Right lobe of liver (tissue), 6 donors: ENCODE data around the gene KCNK17. TPM values are rescaled to one million over a fixed set of nuclear protein-coding genes. Genes with fewer than 3 reads are reported as not detected.

Experiments
- ATAC-seq, 4 donors: fragments of 200-7000 bp; cut with Tn5 transposase; one replicate each; pipeline ENCODE4 v1.9.1; 2020; ENCODE audit warnings: mild to moderate bottlenecking in 4 of 4, moderate library complexity in 4 of 4
- DNase-seq, 3 donors: peaks; one replicate each; pipeline ENCODE4 v3.0.0-alpha.2; 2020
- H3K27ac ChIP-seq, 3 donors: fragments of 200-600 bp; one replicate each; pipeline ENCODE4 v1.8.0; 2022
- H3K27me3 ChIP-seq, 2 donors: fragments of 200-600 bp; one replicate each; pipeline ENCODE4 v1.8.0; 2022
- H3K36me3 ChIP-seq, 4 donors: fragments of 200-600 bp; sonication (generic) in 1 of 4; one replicate each; pipeline versions ENCODE4 v1.5.1 to v1.8.0; 2017 to 2022; ENCODE audit warnings: control low read depth in 1 of 4
- H3K4me1 ChIP-seq, 4 donors: fragments of 200-600 bp; sonication (generic) in 1 of 4; one replicate each; pipeline versions ENCODE4 v1.5.1 to v1.8.0; 2017 to 2022; ENCODE audit warnings: control low read depth in 1 of 4
- H3K4me3 ChIP-seq, 3 donors: fragments of 200-600 bp; one replicate each; pipeline ENCODE4 v1.8.0; 2022
- H3K9me3 ChIP-seq, 4 donors: fragments of 200-600 bp; sonication (generic) in 1 of 4; one replicate each; pipeline versions ENCODE4 v1.5.1 to v1.8.0; 2017 to 2022; ENCODE audit warnings: control low read depth in 1 of 4
- CTCF ChIP-seq, 4 donors: fragments of 200-600 bp in 3 of 4; fragments of 450-650 bp in 1 of 4; IDR thresholded peaks; one replicate each; pipeline versions ENCODE4 v1.5.1 to v1.8.0; 2016 to 2022; ENCODE audit warnings: antibody characterized with exemption in 4 of 4, mild to moderate bottlenecking in 2 of 4
- POLR2A ChIP-seq: fragments of 450-650 bp; IDR thresholded peaks from one replicate; pipeline ENCODE4 v1.6.1; 2017; ENCODE audit warnings: antibody characterized with exemption, mild to moderate bottlenecking
- WGBS: methylation state at CpG from one replicate; pipeline ENCODE4 v1.1.6; 2018; ENCODE audit warnings: low coverage, low lambda C conversion rate; ENCODE audit not compliant: insufficient coverage; ENCODE audit errors: missing lambda C conversion rate; 5-methylcytosine and 5-hydroxymethylcytosine counted together
- intact Hi-C, 2 donors: fragments of 100-400 bp; cut with DNase I; formaldehyde crosslinking; loops; one replicate each; pipeline versions ENCODE4 v1.11.2 to v1.14.1; 2022
- long read RNA-seq: library from polyadenylated mRNA; unstranded; transcript quantifications from one replicate; pipeline ENCODE4 v2.0.0, GENCODE V29; 2019
- total RNA-seq, 6 experiments: library from RNA; depleted of rRNA in 2 of 6; stranded (reverse); fragments of >200 nt in 2 of 6; fragmentation: NEBNext Ultra II Directional in 3 of 6; extraction: Animal tissue kit (Norgen Biotek cat#: 25700) in 3 of 6; gene quantifications; one replicate each; pipeline versions ENCODE4 v1.1.0 to v1.2.4, GENCODE V29; 2016 to 2023
- donor health status: DM: no; HTN: yes; CAD: no.
- donor health status: DM: no; HTN: no; CAD: no.
- donor health status: DM: no; HTN: no; CAD: no.
- donor health status: DM: no; HTN: yes; CAD: no.
- donor health status: DM: no; HTN: yes; CAD: no.

KCNK17 gene
- under 1 TPM in 5 of 6 experiments, not detected in 1; 0.31 to 0.77 (median 0.39) TPM for total RNA-seq
- long read RNA-seq, result 0 reads

- Histone ChIP-seq H3K4me3 (peak within 1 kb of the TSS in 2 of 3 donors; percentile 27 to 28), H3K36me3 (no peaks in the 10 kb centered on the region), H3K27ac (no peak within 1 kb of the TSS), H3K27me3 (peaks cover 0 to 10% of the 10 kb centered on the region in 2 donors), H3K9me3 (no peaks in the 10 kb centered on the region), H3K4me1 (peaks cover 0 to 18% (median 0%) of the 10 kb centered on the region in 4 donors)
- no peak for TF ChIP-seq CTCF (IDR thresholded peaks at IDR 0.05)
- no peak for TF ChIP-seq POLR2A
- DNase-seq (no peak), ATAC-seq (peak in 1 of 4 donors; percentile 1)
- intact Hi-C loops, result loop anchor here (5.0 to 10.0 kb wide), 2 partner anchors 440 to 447 kb away; no protein-coding TSS in a partner anchor
- WGBS, result 39% methylated on average over 4 of the region's 28 CpGs
These were observed at the start of gene KCNK17 for GRCh38 chr6:39314273-39314795. Gene KCNK17 (minus strand): TSS chr6:39314419. CDS start chr6:39314320, 99 bp downstream.

- Histone ChIP-seq H3K36me3 (no peaks in the 10 kb centered on the region), H3K27ac (no peak overlapping the region), H3K9me3 (no peaks in the 10 kb centered on the region), H3K4me3 (no peak overlapping the region), H3K27me3 (no peaks in the 10 kb centered on the region), H3K4me1 (no peaks in the 10 kb centered on the region)
- 60% methylated on average over 3 of the region's 8 CpGs for WGBS
- DNase-seq (no peak), ATAC-seq (no peak)
- intact Hi-C loops, result loop anchor here in 1 of 2 donors (10.0 kb wide), 2 partner anchors 542 to 942 kb away; no protein-coding TSS in a partner anchor
- TF ChIP-seq CTCF (IDR thresholded peaks at IDR 0.05) (no peak), POLR2A (no peak)
These were observed 49.1 kb upstream of the KCNK17 start for GRCh38 chr6:39363280-39363679.

GRCh38 chr6:39362487-39362865, 48.3 kb upstream of the KCNK17 start:
- H3K9me3 ChIP-seq, result no peaks in the 10 kb centered on the region
- H3K4me1 ChIP-seq, result no peaks in the 10 kb centered on the region
- no peak for DNase-seq
- TF ChIP-seq POLR2A (no peak), CTCF (IDR thresholded peaks at IDR 0.05) (no peak)
- no peaks in the 10 kb centered on the region for H3K27me3 ChIP-seq
- H3K36me3 ChIP-seq, result no peaks in the 10 kb centered on the region
- no peak overlapping the region for H3K4me3 ChIP-seq
- 33% methylated on average over 3 of the region's 3 CpGs for WGBS
- intact Hi-C loops, result loop anchor here in 1 of 2 donors (10.0 kb wide), 2 partner anchors 542 to 942 kb away; no protein-coding TSS in a partner anchor
- ATAC-seq, result peak; percentile 26 to 53 (median 40)
- no peak overlapping the region for H3K27ac ChIP-seq

GRCh38 chr6:39361657-39362486, 47.7 kb upstream of the KCNK17 start:
- DNase-seq (peak; percentile 64 to 69 (median 67)), ATAC-seq (peak; percentile 88 to 95 (median 92))
- Histone ChIP-seq H3K27ac (no peak overlapping the region), H3K27me3 (no peaks in the 10 kb centered on the region), H3K36me3 (no peaks in the 10 kb centered on the region), H3K4me3 (no peak overlapping the region), H3K4me1 (no peaks in the 10 kb centered on the region), H3K9me3 (no peaks in the 10 kb centered on the region)
- TF ChIP-seq POLR2A, result no peak
- peak; percentile 61 to 79 (median 76) for TF ChIP-seq CTCF (IDR thresholded peaks at IDR 0.05)
- intact Hi-C loops, result loop anchor here in 1 of 2 donors (10.0 kb wide), 2 partner anchors 543 to 943 kb away; no protein-coding TSS in a partner anchor
- WGBS, result 24% methylated on average over 17 of the region's 21 CpGs
